HG03469 (cell line): ENCODE data around the gene FOXF1.

Experiments
- ATAC-seq: cut with Tn5 transposase; IDR thresholded peaks from one replicate; pipeline ENCODE4 v1.9.1; 2021; ENCODE audit warnings: mild to moderate bottlenecking, moderate library complexity, moderate number of reproducible peaks; ENCODE audit not compliant: unreplicated experiment

FOXF1 gene

DNA sequence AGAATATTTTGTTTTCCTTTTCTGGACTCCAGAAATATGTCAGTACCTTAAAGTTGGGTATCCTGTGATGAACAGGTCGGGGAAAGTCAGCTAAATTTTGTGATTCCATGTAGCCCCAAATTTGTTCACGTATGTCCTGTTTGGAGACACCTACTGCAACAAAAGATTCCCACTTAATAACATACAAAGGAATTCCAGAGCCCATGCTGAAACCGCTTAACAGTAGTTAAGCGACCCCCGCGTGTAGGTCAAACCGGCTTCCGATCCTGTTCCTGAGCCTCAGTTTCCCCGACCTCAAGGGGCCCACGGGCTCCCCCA is 44.2 kb downstream of the FOXF1 start:
- ATAC-seq: no peak

- peak; percentile 75 for ATAC-seq
Observed at GRCh38 chr16:86554917-86555703, 44.8 kb downstream of the FOXF1 start, which contains the start of gene MTHFSD. MTHFSD (minus strand) TSS chr16:86555235; CDS start chr16:86555184, 51 bp downstream.

GRCh38 chr16:86555704-86556075 is 45.4 kb downstream of the FOXF1 start:
- ATAC-seq: no peak

DNA sequence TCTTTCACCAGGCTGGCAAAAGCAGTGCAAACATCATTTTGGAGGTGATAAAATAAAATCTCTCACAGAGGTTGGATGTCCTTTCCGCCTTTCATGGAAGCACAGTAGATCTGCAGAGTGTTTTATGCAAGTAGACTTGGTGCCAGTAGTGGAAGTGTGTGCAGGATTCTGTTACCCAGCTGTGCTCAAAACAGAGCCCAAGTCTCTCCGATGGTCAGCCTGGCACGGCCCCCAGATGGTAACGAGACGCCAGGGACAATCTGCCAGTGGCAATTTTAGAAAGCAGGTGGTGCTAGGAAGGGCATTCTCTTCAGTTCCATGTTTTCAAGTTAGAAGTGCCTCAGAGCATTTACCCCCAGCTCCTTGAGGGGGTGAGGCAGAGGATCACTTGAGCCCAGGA is 46.2 kb downstream of the FOXF1 start:
- ATAC-seq: no peak

DNA sequence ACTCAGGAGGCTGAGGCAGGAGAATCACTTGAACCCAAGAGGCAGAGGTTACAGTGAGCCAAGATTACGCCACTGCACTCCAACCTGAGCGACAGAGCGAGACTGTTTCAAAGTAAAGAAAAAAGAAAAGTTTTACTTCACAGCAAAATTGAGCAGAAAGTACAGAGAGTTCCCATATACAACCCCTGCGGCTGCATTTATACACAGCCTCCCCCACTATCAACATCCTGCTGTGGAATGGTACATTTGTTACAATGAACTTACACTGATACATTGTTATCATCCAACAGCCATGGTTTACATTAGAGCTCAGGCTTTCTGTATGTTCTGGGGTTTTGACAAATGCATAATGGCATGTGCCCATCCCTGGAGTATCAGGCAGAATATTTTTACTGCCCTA is 47.3 kb downstream of the FOXF1 start:
- no peak for ATAC-seq

DNA sequence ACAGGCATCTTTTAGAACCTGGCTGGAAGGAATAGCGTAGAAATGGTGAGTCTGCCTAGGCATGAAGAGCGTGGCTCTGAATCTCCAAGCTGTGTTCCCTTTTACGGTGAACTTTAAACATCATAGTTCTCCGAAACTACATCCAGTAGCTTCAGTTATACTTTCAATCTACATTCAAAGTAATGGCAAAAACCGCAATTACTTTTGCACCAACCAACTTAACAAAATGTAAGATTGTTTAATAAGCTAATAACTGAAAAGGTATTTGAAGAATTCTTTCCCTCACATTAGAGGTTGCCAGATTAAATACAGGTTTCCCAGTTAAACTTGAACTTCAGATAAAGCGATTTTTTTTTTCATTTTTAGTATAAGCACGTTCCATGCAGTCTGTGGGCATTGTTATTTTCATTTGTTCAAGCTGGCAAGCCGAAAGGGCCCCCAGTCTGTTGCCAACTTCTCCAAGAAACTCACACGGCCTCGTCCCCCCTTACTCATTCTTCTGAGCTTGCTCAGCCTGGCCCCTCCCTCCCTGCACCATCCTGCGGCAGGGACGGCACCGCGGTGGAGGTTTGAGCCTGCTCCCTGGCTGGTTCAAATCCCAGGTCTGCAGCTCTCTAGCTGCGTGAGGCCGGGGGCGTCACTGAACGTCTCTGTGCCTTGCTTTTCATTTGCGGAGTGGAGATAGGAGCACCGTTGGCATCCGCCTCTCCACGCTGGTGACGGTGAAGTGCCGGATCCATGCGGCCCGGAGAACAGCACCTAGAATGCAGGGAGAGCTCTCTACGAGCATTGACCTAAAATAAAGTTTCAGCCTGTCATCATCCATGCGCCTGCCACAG is 48.2 kb downstream of the FOXF1 start:
- ATAC-seq: no peak

DNA sequence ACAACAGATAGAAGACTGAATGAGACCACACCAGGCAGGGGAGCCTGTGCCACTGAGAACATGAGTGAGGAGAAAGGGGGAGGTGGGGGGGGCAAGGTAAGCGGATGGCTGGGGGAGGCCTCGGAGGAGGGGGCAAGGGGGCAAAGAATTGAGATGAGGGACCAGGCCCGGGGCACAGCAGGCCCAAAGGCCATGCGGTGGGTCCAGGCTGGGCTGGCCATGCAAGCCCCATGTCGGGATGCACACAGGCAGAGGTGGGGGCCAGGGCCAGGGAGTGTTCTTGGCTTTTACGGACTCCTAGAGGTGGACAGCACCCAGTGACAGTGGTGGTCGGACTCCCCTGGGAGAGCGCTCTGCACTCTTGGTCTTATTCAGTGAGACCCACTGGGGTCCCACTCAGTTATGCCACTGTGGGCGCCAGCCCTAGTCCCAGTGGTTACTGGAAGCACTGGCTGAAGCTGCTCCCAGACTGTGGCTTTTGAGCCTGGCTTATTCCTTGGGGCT is 49.5 kb downstream of the FOXF1 start:
- no peak for ATAC-seq

- no peak for ATAC-seq
Observed at GRCh38 chr16:86562356-86562755, 52.0 kb downstream of the FOXF1 start.

GRCh38 chr16:86563469-86564345 is 53.4 kb downstream of the FOXF1 start:
- no peak for ATAC-seq
